GM12878 (cell line): Measurements from ENCODE around the gene KRT81. TPM values are rescaled to one million over a fixed set of nuclear protein-coding genes. Genes with fewer than 3 reads are reported as not detected.

ENCODE experiments used
- ATAC-seq: fragments of 200-7000 bp; cut with Tn5 transposase; 3 replicates; pipeline ENCODE4 v1.9.1; 2020; ENCODE audit warnings: mild to moderate bottlenecking, moderate library complexity
- BruUV-seq: library from RNA; stranded (reverse); fragments of 400-500 nt; replicated peaks from 2 replicates; lab custom pipeline; 2021; lab: Mats Ljungman, UMichigan
- CTCF ChIA-PET: fragments of 300-600 bp; sonication (Branson Sonifier 250); formaldehyde crosslinking; extraction: SDS; loops from one replicate; lab custom pipeline; 2021; ENCODE audit warnings: inconsistent platforms; lab: Yijun Ruan, JAX
- POLR2A ChIA-PET: fragments of 350-600 bp; formaldehyde crosslinking; extraction: SDS; loops from one replicate; lab custom pipeline; 2021; ENCODE audit warnings: inconsistent platforms; lab: Charles Lee
- RAD21 ChIA-PET: fragments of 300-600 bp; sonication (Branson Sonifier 250); formaldehyde crosslinking; loops from one replicate; lab custom pipeline; 2023; ENCODE audit warnings: antibody characterized with exemption; ENCODE audit not compliant: unreplicated experiment; lab: Charles Lee
- SMC1A ChIA-PET: fragments of 300-600 bp; sonication (Branson Sonifier 250); formaldehyde crosslinking; loops from one replicate; lab custom pipeline; 2023; ENCODE audit not compliant: unreplicated experiment, uncharacterized antibody; lab: Charles Lee
- DNase-seq: peaks from one replicate; pipeline ENCODE4 v3.0.0-alpha.2; 2011; ENCODE audit warnings: low read depth, low spot score
- FAIRE-seq: peaks from 3 replicates; lab custom pipeline; 2011; peaks lifted over from hg19 to GRCh38; lab: Jason Lieb, UNC
- H2AFZ ChIP-seq: 2 replicates; pipeline ENCODE4 v1.6.0; 2011; ENCODE audit warnings: low read depth, low read length, control low read depth; ENCODE audit not compliant: control insufficient read depth
- H3K27ac ChIP-seq: 2 replicates; pipeline ENCODE4 v1.5.1; 2011; ENCODE audit warnings: control low read depth; ENCODE audit not compliant: control insufficient read depth, insufficient read depth
- H3K27me3 ChIP-seq, 2 experiments: replicated peaks in 1 of 2; 2 replicates each; pipeline versions ENCODE4 v1.6.0 to v1.6.1; 2011; ENCODE audit warnings: low read length in 1 of 2; ENCODE audit not compliant: control insufficient read depth in 2 of 2, insufficient read depth in 2 of 2
- H3K36me3 ChIP-seq, 2 experiments: 2 replicates each; pipeline ENCODE4 v1.5.1; 2011; ENCODE audit warnings: low read length in 1 of 2; ENCODE audit not compliant: control insufficient read depth in 2 of 2, insufficient read depth in 2 of 2
- H3K4me1 ChIP-seq: 2 replicates; pipeline ENCODE4 v1.6.1; 2011; ENCODE audit warnings: mild to moderate bottlenecking, low read length, moderate library complexity, mixed read lengths; ENCODE audit not compliant: control insufficient read depth, insufficient read depth
- H3K4me2 ChIP-seq: 2 replicates; pipeline ENCODE4 v1.6.0; 2011; ENCODE audit warnings: control low read depth; ENCODE audit not compliant: control insufficient read depth, insufficient read depth
- H3K4me3 ChIP-seq: fragments of 200-600 bp; sonication (generic); 2 replicates; pipeline ENCODE4 v1.5.1; 2016
- H3K79me2 ChIP-seq: 2 replicates; pipeline ENCODE4 v1.6.0; 2011; ENCODE audit warnings: low read length; ENCODE audit not compliant: control insufficient read depth, insufficient read depth
- H3K9ac ChIP-seq: 2 replicates; pipeline ENCODE4 v1.8.0; 2011; ENCODE audit warnings: low read length, control low read depth, mixed read lengths; ENCODE audit not compliant: control insufficient read depth, insufficient read depth
- H3K9me3 ChIP-seq: replicated peaks from 3 replicates; pipeline ENCODE4 v1.5.1; 2011; ENCODE audit warnings: mild to moderate bottlenecking, low read length; ENCODE audit not compliant: control insufficient read depth, insufficient read depth
- H4K20me1 ChIP-seq: 2 replicates; pipeline ENCODE4 v1.6.0; 2011; ENCODE audit not compliant: control insufficient read depth, insufficient read depth
- CBX3 ChIP-seq: fragments of 200-600 bp; sonication (generic); IDR thresholded peaks from 2 replicates; pipeline ENCODE4 v1.6.1; 2016; ENCODE audit warnings: low read depth, borderline replicate concordance
- MTA2 ChIP-seq: fragments of 450-650 bp; IDR thresholded peaks from 2 replicates; pipeline ENCODE4 v1.6.1; 2016; ENCODE audit warnings: low read depth, mild to moderate bottlenecking, moderate library complexity
- MYB ChIP-seq: fragments of 150-350 bp; IDR thresholded peaks from 2 replicates; pipeline ENCODE4 v1.6.1; 2014; ENCODE audit warnings: mild to moderate bottlenecking, low read depth, low read length, borderline replicate concordance
- MYC ChIP-seq: IDR thresholded peaks from 2 replicates; pipeline ENCODE4 v1.6.1; 2011; ENCODE audit warnings: mild to moderate bottlenecking, low read length, moderate library complexity, inconsistent platforms; ENCODE audit not compliant: insufficient read depth, insufficient replicate concordance, insufficient read length, severe bottlenecking
- RFX5 ChIP-seq: IDR thresholded peaks from 2 replicates; pipeline ENCODE4 v1.6.1; 2011; ENCODE audit warnings: low read depth, low read length, improper control_type of control experiment
- RUNX3 ChIP-seq: IDR thresholded peaks from 2 replicates; pipeline ENCODE4 v1.6.1; 2012; ENCODE audit warnings: low read length, inconsistent platforms
- STAT1 ChIP-seq: fragments of 450-650 bp; conservative IDR thresholded peaks from 2 replicates; pipeline ENCODE4 v1.6.1; 2014; ENCODE audit warnings: antibody characterized with exemption, mild to moderate bottlenecking
- SUPT20H ChIP-seq: IDR thresholded peaks from 2 replicates; pipeline ENCODE4 v1.6.1; 2011; ENCODE audit warnings: low read depth, mild to moderate bottlenecking, low read length, moderate library complexity, borderline replicate concordance; ENCODE audit not compliant: control insufficient read depth
- TBL1XR1 ChIP-seq: IDR thresholded peaks from 2 replicates; pipeline ENCODE4 v1.6.1; 2012; ENCODE audit warnings: low read depth, low read length, improper control_type of control experiment
- WGBS: methylation state at CpG from one replicate; pipeline ENCODE4 v1.1.6; 2016; ENCODE audit warnings: low lambda C conversion rate; ENCODE audit not compliant: insufficient replicate concordance, insufficient coverage; ENCODE audit errors: missing lambda C conversion rate; 5-methylcytosine and 5-hydroxymethylcytosine counted together
- in situ Hi-C: fragments of 300-500 bp; cut with MboI; formaldehyde crosslinking; loops from 9 replicates; pipeline ENCODE4 v1.14.3; 2018; ENCODE audit warnings: mixed read lengths
- intact Hi-C: fragments of 100-400 bp; cut with micrococcal nuclease; formaldehyde crosslinking; loops from one replicate; pipeline ENCODE4 v1.14.2; 2022; ENCODE audit not compliant: unreplicated experiment
- polyA plus RNA-seq, 11 experiments: library from polyadenylated mRNA; depleted of rRNA in 4 of 11; unstranded in 6 of 11; stranded (reverse) in 5 of 11; fragments of >200 nt; fragmentation: Nextera tagmentation in 4 of 11; fragmentation: Illumina TruSeq in 1 of 11; extraction: Ambion mirVana in 4 of 11; extraction: Trizol in 1 of 11; gene quantifications; 1 replicate in 1 of 11; 2 replicates in 10 of 11; pipeline versions ENCODE4 v1.2.1 to v1.2.3, GENCODE V29; 2011 to 2016; ENCODE audit warnings: inconsistent platforms in 2 of 11, missing spikeins in 2 of 11, low read depth in 1 of 11
- total RNA-seq, 4 experiments: library from RNA; depleted of rRNA in 3 of 4; stranded (reverse); fragments of >200 nt in 3 of 4; fragmentation: Illumina TruSeq in 1 of 4; extraction: Trizol in 1 of 4; gene quantifications; 2 replicates each; pipeline versions ENCODE4 v1.2.1 to v1.2.3, GENCODE V29; 2013 to 2021

KRT81 gene
- total and polyA plus RNA-seq, 10 of the 15 experiments (the other 5 are each of a cell fraction or from before 2014, with no cell fraction given) = 0.05 to 0.15 TPM; not detected in 8

DNA sequence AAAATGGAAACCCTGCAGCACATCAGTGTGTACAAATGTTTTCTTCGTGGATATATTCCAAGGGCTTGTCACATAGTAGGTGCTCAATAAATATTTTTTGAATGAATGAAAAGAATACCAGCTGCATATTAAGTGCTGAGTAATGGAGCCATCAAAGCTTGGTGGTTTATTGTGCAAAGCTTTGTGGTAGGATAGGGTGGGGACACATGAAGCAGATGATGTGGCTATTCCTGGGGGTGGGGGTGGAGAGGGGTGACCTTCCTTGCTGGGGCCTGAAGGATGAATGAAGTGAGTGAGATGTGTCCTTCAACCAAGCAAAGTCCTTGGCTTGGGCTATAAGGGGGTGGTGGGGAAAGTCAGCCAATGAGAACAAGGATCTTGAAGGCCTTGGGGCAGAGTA is 4.3 kb upstream of the KRT81 start:
- H3K79me2 ChIP-seq = no peaks in the 10 kb centered on the region
- DNase-seq (no peak), ATAC-seq (no peak), FAIRE-seq (no peak)
- H3K36me3 ChIP-seq = no peaks in the 10 kb centered on the region
- no peak overlapping the region for H3K27ac ChIP-seq
- no peaks in the 10 kb centered on the region for H3K4me1 ChIP-seq
- RAD21 ChIA-PET = no interaction called here
- peaks cover 0 to 1% of the 10 kb centered on the region in 2 experiments; a peak in 2 of 4 replicates for H3K27me3 ChIP-seq
- 0% methylated on average over 1 of the region's 1 CpG for WGBS
- TF ChIP-seq MYB (no peak), CBX3 (no peak), TBL1XR1 (no peak), MYC (no peak), SUPT20H (no peak), STAT1 (no peak), RUNX3 (no peak), RFX5 (no peak), MTA2 (no peak)
- TF ChIP-seq, all 136 proteins: peak for 0
- Histone ChIP-seq H2AFZ (no peak overlapping the region), H4K20me1 (no peaks in the 10 kb centered on the region), H3K9ac (no peak overlapping the region), H3K4me2 (no peak overlapping the region), H3K9me3 (no peaks in the 10 kb centered on the region), H3K4me3 (no peak overlapping the region)
- in situ Hi-C loops (no loop called here), intact Hi-C loops (no loop called here)
- ChIA-PET SMC1A (no interaction called here), POLR2A (no interaction called here), CTCF (interaction anchor here (0.7 to 7.0 kb wide), 2 partner anchors 16 to 1897 kb away, joined by 4 to 39 read pairs; no protein-coding TSS in a partner anchor)
- BruUV-seq = no TSS peak
